Spleen (tissue), 7 donors: ENCODE data around the gene ZNF23.

Source experiments
- POLR2A ChIP-seq, 3 donors: fragments of 450-650 bp; IDR thresholded peaks; one replicate each; pipeline ENCODE4 v1.5.1; 2017; ENCODE audit warnings: antibody characterized with exemption in 3 of 3, mild to moderate bottlenecking in 1 of 3
- TF ChIP-seq, protein P1 (sequence below), 11 experiments: fragments of 200-600 bp in 7 of 11; fragments of 450-650 bp in 4 of 11; sonication (generic) in 4 of 11; IDR thresholded peaks in 8 of 11; conservative IDR thresholded peaks in 3 of 11; 1 replicate in 7 of 11; 2 replicates in 4 of 11; pipeline versions ENCODE4 v1.4.0 to v1.8.0; 2016 to 2021; ENCODE audit warnings: antibody characterized with exemption in 11 of 11, inconsistent platforms in 4 of 11, mild to moderate bottlenecking in 1 of 11
- donor health status: DM: no; HTN: no; CAD: no; lungs with moderate emphysema.
- donor health status: DM: no; HTN: no; CAD: no.
- donor health status: DM: no; HTN: no; CAD: no.

DNA sequence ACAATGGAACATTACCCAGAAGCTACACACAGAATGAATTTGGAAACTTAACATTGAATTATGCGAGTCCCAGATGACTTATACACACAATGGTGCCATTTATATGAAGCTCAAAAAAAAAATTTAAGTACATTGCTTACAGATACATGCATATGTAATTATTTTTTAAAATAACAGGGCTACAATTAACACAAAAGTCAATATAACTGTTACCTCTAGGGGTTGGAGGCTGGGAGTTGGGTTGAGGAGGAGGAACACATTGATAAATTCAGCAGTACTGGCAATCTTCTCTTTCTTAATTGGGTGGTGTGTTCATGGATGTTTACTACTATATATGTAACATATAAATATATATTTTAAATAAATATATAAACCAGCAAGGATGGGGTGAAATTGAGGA, 1.1 kb downstream of the ZNF23 start:
- TF ChIP-seq, protein P1, sequence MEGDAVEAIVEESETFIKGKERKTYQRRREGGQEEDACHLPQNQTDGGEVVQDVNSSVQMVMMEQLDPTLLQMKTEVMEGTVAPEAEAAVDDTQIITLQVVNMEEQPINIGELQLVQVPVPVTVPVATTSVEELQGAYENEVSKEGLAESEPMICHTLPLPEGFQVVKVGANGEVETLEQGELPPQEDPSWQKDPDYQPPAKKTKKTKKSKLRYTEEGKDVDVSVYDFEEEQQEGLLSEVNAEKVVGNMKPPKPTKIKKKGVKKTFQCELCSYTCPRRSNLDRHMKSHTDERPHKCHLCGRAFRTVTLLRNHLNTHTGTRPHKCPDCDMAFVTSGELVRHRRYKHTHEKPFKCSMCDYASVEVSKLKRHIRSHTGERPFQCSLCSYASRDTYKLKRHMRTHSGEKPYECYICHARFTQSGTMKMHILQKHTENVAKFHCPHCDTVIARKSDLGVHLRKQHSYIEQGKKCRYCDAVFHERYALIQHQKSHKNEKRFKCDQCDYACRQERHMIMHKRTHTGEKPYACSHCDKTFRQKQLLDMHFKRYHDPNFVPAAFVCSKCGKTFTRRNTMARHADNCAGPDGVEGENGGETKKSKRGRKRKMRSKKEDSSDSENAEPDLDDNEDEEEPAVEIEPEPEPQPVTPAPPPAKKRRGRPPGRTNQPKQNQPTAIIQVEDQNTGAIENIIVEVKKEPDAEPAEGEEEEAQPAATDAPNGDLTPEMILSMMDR (IDR thresholded peaks at IDR 0.05 in 8 of 11, conservative IDR thresholded peaks at IDR 0.05 in 3 of 11): no peak
- no peak for TF ChIP-seq POLR2A (IDR thresholded peaks at IDR 0.05)
